Kidney tubule cell (primary cell): ENCODE results near the gene PTGES3.
A peak's percentile ranks its signal among the peaks of the same experiment; 100 is the strongest.
"Not testable (repeated sequence)": the region's sequence is repeated elsewhere in the genome, so short reads cannot be mapped to it uniquely, and the experiment has no call there.

Experiments used
- DNase-seq: peaks from one replicate; pipeline ENCODE4 v3.0.0-alpha.2; 2018; ENCODE audit warnings: low spot score

The PTGES3 gene

GRCh38 chr12:56688129-56688845, at the start of gene PTGES3:
PTGES3 (minus strand) TSS chr12:56688284; CDS start chr12:56687999, 285 bp downstream.
- peak; percentile 98 for DNase-seq

GRCh38 chr12:56728139-56728861, 40.2 kb upstream of the PTGES3 start:
- no peak for DNase-seq

- not testable (repeated sequence) for DNase-seq
Observed at GRCh38 chr12:56726196-56726675, 38.2 kb upstream of the PTGES3 start.

GRCh38 chr12:56725723-56726102, 37.6 kb upstream of the PTGES3 start:
- DNase-seq, result no peak

GRCh38 chr12:56724972-56725722, 37.1 kb upstream of the PTGES3 start, which contains the start of gene NACA:
NACA (minus strand) TSS chr12:56725299; CDS start chr12:56724521, 778 bp downstream.
- DNase-seq, result peak; percentile 98

GRCh38 chr12:56724701-56724971, 36.6 kb upstream of the PTGES3 start:
- peak; percentile 25 for DNase-seq

GRCh38 chr12:56723889-56724700, 36.0 kb upstream of the PTGES3 start:
- peak; percentile 59 for DNase-seq

GRCh38 chr12:56723352-56723751, 35.3 kb upstream of the PTGES3 start:
- DNase-seq, result no peak

GRCh38 chr12:56722832-56723231, 34.7 kb upstream of the PTGES3 start:
- no peak for DNase-seq

GRCh38 chr12:56721721-56722120, 33.6 kb upstream of the PTGES3 start:
- DNase-seq, result no peak

GRCh38 chr12:56721216-56721615, 33.1 kb upstream of the PTGES3 start:
- no peak for DNase-seq

GRCh38 chr12:56720731-56721151, 32.7 kb upstream of the PTGES3 start:
- no peak for DNase-seq

GRCh38 chr12:56719056-56719455, 31.0 kb upstream of the PTGES3 start:
- no peak for DNase-seq

GRCh38 chr12:56718636-56719035, 30.6 kb upstream of the PTGES3 start:
- DNase-seq, result no peak

- no peak for DNase-seq
Observed at GRCh38 chr12:56718149-56718548, 30.1 kb upstream of the PTGES3 start.

- no peak for DNase-seq
Observed at GRCh38 chr12:56716933-56717880, 29.1 kb upstream of the PTGES3 start.

GRCh38 chr12:56716458-56716857, 28.4 kb upstream of the PTGES3 start:
- DNase-seq, result no peak

- no peak for DNase-seq
Observed at GRCh38 chr12:56715798-56716197, 27.7 kb upstream of the PTGES3 start.

GRCh38 chr12:56714431-56714929, 26.4 kb upstream of the PTGES3 start:
- no peak for DNase-seq

GRCh38 chr12:56713345-56713744, 25.3 kb upstream of the PTGES3 start:
- DNase-seq, result no peak
